Thyroid gland (tissue), 4 donors: ENCODE results near the gene JAKMIP2.

Experiments
- POLR2A ChIP-seq, 2 donors: fragments of 450-650 bp; IDR thresholded peaks; one replicate each; pipeline ENCODE4 v1.6.1; 2017; ENCODE audit warnings: antibody characterized with exemption in 2 of 2, mild to moderate bottlenecking in 2 of 2, moderate library complexity in 1 of 2
- TF ChIP-seq, protein P1 (sequence below), 6 experiments: fragments of 200-600 bp in 3 of 6; fragments of 450-650 bp in 3 of 6; sonication (generic) in 3 of 6; IDR thresholded peaks; one replicate each; pipeline ENCODE4 v1.5.1; 2016 to 2019; ENCODE audit warnings: antibody characterized with exemption in 6 of 6, mild to moderate bottlenecking in 2 of 6, inconsistent platforms in 1 of 6, moderate library complexity in 1 of 6

DNA sequence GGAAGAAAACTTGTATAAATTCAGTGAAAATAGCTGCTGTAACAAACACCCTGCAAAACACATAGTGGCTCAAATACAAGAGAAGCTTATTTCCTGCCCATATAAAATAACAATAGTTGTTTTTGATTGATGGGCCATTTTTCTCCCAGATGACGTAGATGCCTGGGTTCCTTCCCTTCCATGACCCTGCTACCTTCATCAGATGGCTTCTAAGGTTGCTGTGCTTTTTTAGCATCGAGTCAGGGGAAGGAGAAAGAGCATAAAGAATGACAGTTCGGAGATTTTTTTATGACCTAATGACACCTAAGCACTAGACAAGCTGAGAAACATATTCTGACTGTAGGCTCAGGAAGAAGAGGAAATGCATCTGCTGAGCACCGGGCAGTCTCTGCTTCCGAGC lies 238.0 kb downstream of the JAKMIP2 start:
- TF ChIP-seq, protein P1, sequence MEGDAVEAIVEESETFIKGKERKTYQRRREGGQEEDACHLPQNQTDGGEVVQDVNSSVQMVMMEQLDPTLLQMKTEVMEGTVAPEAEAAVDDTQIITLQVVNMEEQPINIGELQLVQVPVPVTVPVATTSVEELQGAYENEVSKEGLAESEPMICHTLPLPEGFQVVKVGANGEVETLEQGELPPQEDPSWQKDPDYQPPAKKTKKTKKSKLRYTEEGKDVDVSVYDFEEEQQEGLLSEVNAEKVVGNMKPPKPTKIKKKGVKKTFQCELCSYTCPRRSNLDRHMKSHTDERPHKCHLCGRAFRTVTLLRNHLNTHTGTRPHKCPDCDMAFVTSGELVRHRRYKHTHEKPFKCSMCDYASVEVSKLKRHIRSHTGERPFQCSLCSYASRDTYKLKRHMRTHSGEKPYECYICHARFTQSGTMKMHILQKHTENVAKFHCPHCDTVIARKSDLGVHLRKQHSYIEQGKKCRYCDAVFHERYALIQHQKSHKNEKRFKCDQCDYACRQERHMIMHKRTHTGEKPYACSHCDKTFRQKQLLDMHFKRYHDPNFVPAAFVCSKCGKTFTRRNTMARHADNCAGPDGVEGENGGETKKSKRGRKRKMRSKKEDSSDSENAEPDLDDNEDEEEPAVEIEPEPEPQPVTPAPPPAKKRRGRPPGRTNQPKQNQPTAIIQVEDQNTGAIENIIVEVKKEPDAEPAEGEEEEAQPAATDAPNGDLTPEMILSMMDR (IDR thresholded peaks at IDR 0.05) = no peak
- no peak for TF ChIP-seq POLR2A (IDR thresholded peaks at IDR 0.05)
